HG02884 (cell line): ENCODE results near the gene AKR1A1.

Experiments
- ATAC-seq: cut with Tn5 transposase; IDR thresholded peaks from one replicate; pipeline ENCODE4 v1.9.1; 2021; ENCODE audit warnings: mild to moderate bottlenecking, moderate library complexity; ENCODE audit not compliant: unreplicated experiment

AKR1A1 gene

GRCh38 chr1:45612941-45613579 is 62.4 kb downstream of the AKR1A1 start:
- no peak for ATAC-seq

DNA sequence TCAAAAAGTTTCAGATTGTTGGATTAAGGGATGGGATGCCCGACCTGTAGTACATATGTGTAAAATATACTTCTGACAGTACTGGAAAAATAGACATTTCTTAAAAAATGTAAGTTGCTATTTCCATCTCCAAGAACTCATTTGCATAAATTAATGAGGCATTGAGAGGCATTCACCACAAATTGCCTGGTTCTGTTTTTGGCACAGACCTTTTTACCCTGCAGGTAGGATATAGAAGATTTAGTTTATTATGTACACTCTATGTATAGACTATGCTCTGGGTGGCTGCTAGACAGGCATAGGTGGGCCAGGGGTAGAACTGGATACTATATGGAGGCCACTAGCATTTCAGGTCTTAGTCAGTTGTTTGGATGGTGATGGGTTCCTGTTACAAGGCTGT is 65.3 kb downstream of the AKR1A1 start:
- no peak for ATAC-seq

- ATAC-seq = no peak
Measured at GRCh38 chr1:45617618-45618017, 67.0 kb downstream of the AKR1A1 start.

GRCh38 chr1:45619149-45619921 is 68.7 kb downstream of the AKR1A1 start:
- no peak for ATAC-seq
